OCI-LY1 (cell line): ENCODE measurements around the gene PROB1.

Source experiments
- CTCF ChIP-seq: fragments of 200-600 bp; sonication (generic), shearing (Covaris generic); IDR thresholded peaks from 2 replicates; pipeline ENCODE4 v1.5.1; 2017; ENCODE audit warnings: mild to moderate bottlenecking, antibody characterized with exemption, low read length, moderate library complexity, mixed read lengths
- EZH2 ChIP-seq: fragments of 200-600 bp; sonication (generic), shearing (Covaris generic); IDR thresholded peaks from 2 replicates; pipeline ENCODE4 v1.8.0; 2017; ENCODE audit warnings: borderline replicate concordance, mixed run types, mild to moderate bottlenecking, antibody characterized with exemption, low read length, moderate library complexity, mixed read lengths

GRCh38 chr5:139377226-139377625 lies 17.7 kb downstream of the PROB1 start:
- TF ChIP-seq CTCF (no peak), EZH2 (no peak)
